HepG2 (cell line): ENCODE results near the gene COL8A2.

ENCODE experiments used
- CTCF ChIP-seq: sonication (generic); formaldehyde crosslinking; IDR thresholded peaks from 2 replicates; pipeline ENCODE4 v1.5.0; 2020; ENCODE audit warnings: mild to moderate bottlenecking, missing genetic modification reagents, moderate library complexity
- RAD51 ChIP-seq: fragments of 450-650 bp; IDR thresholded peaks from 2 replicates; pipeline ENCODE4 v1.6.1; 2016; ENCODE audit warnings: borderline replicate concordance
- SAFB2 ChIP-seq: sonication (generic); formaldehyde crosslinking; IDR thresholded peaks from 2 replicates; pipeline ENCODE4 v1.5.1; 2020; ENCODE audit warnings: missing genetic modification reagents, low read depth, mild to moderate bottlenecking, borderline replicate concordance
- SNAPC2 ChIP-seq: sonication (generic); formaldehyde crosslinking; IDR thresholded peaks from 2 replicates; pipeline ENCODE4 v1.8.1; 2022; ENCODE audit warnings: mild to moderate bottlenecking, missing genetic modification reagents

GRCh38 chr1:36137226-36137625 is 12.2 kb upstream of the COL8A2 start:
- TF ChIP-seq CTCF (CRISPR knock-in tag) = no peak
- no peak for TF ChIP-seq SNAPC2 (CRISPR knock-in tag)
- TF ChIP-seq RAD51 = no peak
- no peak for TF ChIP-seq SAFB2 (CRISPR knock-in tag)
